ENCODE measurements around the gene AHCYL2.
"Not testable (repeated sequence)": the region's sequence is repeated elsewhere in the genome, so short reads cannot be mapped to it uniquely, and the experiment has no call there.

The AHCYL2 gene

GRCh38 chr7:129295015-129295423 is 70.2 kb downstream of the AHCYL2 start:
- DNase-seq = no peak

- peak; percentile 55 for DNase-seq
These were observed 73.6 kb downstream of the AHCYL2 start for GRCh38 chr7:129298268-129298893.

- DNase-seq = no peak
These were observed 75.1 kb downstream of the AHCYL2 start for GRCh38 chr7:129299889-129300288.

- not testable (repeated sequence) for DNase-seq
These were observed 75.5 kb downstream of the AHCYL2 start for GRCh38 chr7:129300299-129300698.

GRCh38 chr7:129307592-129307991 is 82.8 kb downstream of the AHCYL2 start:
- DNase-seq = no peak

GRCh38 chr7:129308047-129308446 is 83.2 kb downstream of the AHCYL2 start:
- no peak for DNase-seq

- no peak for DNase-seq
These were observed 86.6 kb downstream of the AHCYL2 start for GRCh38 chr7:129311429-129311828.

GRCh38 chr7:129313282-129313681 is 88.5 kb downstream of the AHCYL2 start:
- no peak for DNase-seq

GRCh38 chr7:129315960-129316359 is 91.1 kb downstream of the AHCYL2 start:
- DNase-seq = no peak

GRCh38 chr7:129317450-129317849 is 92.6 kb downstream of the AHCYL2 start:
- no peak for DNase-seq

- no peak for DNase-seq
These were observed 102.2 kb downstream of the AHCYL2 start for GRCh38 chr7:129327076-129327475.

GRCh38 chr7:129332254-129333035 is 107.6 kb downstream of the AHCYL2 start:
- DNase-seq = no peak

- DNase-seq = no peak
These were observed 109.6 kb downstream of the AHCYL2 start for GRCh38 chr7:129334473-129334872.

- no peak for DNase-seq
These were observed 113.6 kb downstream of the AHCYL2 start for GRCh38 chr7:129338450-129338849.

- DNase-seq = no peak
These were observed 116.4 kb downstream of the AHCYL2 start for GRCh38 chr7:129341212-129341611.

GRCh38 chr7:129341816-129342806 is 117.3 kb downstream of the AHCYL2 start:
- no peak for DNase-seq

- peak; percentile 18 for DNase-seq
These were observed 118.4 kb downstream of the AHCYL2 start for GRCh38 chr7:129343099-129343700.

GRCh38 chr7:129347330-129347729 is 122.5 kb downstream of the AHCYL2 start:
- DNase-seq = no peak

- no peak for DNase-seq
These were observed 123.4 kb downstream of the AHCYL2 start for GRCh38 chr7:129348023-129348740.

GRCh38 chr7:129351320-129351719 is 126.5 kb downstream of the AHCYL2 start:
- DNase-seq = no peak

- not testable (repeated sequence) for DNase-seq
These were observed 128.3 kb downstream of the AHCYL2 start for GRCh38 chr7:129353104-129353503.

Data from DMS79 treated with DMSO at 0.1 percent for 48 hours (cell line).